Measurements from ENCODE around the gene MAP3K14.

DNA sequence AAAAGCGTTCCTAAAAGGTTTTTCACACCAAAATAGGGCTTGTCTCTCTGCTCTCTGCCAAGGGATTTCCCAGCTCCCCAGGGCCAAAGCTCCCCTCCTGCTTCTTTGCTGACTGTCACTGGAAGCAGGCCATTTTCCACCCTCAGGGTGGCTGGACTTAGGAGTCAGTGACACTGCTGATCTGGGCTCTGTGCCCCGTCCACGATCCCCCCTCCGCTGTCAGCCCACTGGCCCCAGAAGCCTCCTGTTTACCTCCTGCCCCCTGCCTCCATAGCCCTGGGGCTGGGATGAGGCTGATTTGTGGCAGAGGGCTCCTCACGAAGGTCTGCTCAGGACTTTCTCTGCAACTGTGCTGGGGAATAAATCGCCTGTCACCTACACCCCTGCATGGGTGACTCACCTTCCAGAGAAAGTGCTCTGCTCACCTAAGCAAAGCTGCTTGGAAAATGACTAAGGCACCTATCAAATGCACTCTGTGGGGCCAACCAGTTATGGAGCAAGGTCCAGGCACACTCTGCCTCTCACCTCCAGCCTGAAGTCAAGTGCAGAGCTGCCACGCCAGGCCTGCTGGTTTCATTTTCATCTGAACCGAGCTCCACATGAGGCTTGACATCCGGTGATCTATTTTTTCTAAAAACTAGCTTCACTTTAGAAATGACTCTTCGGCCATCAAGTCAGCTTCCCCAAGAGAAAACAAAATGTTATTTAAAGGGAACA, 4.9 kb downstream of the MAP3K14 start:
- TF ChIP-seq EZH2 (IDR thresholded peaks at IDR 0.05; ENCODE audit: borderline replicate concordance) = no peak
- TF ChIP-seq, protein P1, sequence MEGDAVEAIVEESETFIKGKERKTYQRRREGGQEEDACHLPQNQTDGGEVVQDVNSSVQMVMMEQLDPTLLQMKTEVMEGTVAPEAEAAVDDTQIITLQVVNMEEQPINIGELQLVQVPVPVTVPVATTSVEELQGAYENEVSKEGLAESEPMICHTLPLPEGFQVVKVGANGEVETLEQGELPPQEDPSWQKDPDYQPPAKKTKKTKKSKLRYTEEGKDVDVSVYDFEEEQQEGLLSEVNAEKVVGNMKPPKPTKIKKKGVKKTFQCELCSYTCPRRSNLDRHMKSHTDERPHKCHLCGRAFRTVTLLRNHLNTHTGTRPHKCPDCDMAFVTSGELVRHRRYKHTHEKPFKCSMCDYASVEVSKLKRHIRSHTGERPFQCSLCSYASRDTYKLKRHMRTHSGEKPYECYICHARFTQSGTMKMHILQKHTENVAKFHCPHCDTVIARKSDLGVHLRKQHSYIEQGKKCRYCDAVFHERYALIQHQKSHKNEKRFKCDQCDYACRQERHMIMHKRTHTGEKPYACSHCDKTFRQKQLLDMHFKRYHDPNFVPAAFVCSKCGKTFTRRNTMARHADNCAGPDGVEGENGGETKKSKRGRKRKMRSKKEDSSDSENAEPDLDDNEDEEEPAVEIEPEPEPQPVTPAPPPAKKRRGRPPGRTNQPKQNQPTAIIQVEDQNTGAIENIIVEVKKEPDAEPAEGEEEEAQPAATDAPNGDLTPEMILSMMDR (IDR thresholded peaks at IDR 0.05; ENCODE audit: poor library complexity) = no peak
- TF ChIP-seq EZH2phosphoT487 (IDR thresholded peaks at IDR 0.05; ENCODE audit: low read depth, severe bottlenecking, unreplicated experiment) = no peak
